Mucosa of descending colon (tissue), 3 donors: ENCODE results near the gene MEF2C. TPM values are rescaled to one million over a fixed set of nuclear protein-coding genes. Genes with fewer than 3 reads are reported as not detected.

Experiments used
- ATAC-seq: fragments of 200-7000 bp; cut with Tn5 transposase; one replicate; pipeline ENCODE4 v1.9.1; 2020; ENCODE audit warnings: mild to moderate bottlenecking, moderate library complexity
- DNase-seq, 3 donors: peaks; one replicate each; pipeline ENCODE4 v3.0.0-alpha.2; 2020
- H3K36me3 ChIP-seq: fragments of 200-600 bp; one replicate; pipeline ENCODE4 v1.8.0; 2021; ENCODE audit warnings: low read depth, mild to moderate bottlenecking
- H3K4me1 ChIP-seq: fragments of 200-600 bp; one replicate; pipeline ENCODE4 v1.8.0; 2021; ENCODE audit warnings: low read depth, mild to moderate bottlenecking
- H3K4me3 ChIP-seq: fragments of 200-600 bp; one replicate; pipeline ENCODE4 v1.8.0; 2021; ENCODE audit warnings: mild to moderate bottlenecking
- H3K9me3 ChIP-seq: fragments of 200-600 bp; one replicate; pipeline ENCODE4 v1.8.0; 2021; ENCODE audit warnings: mild to moderate bottlenecking
- CTCF ChIP-seq: fragments of 200-600 bp; IDR thresholded peaks from one replicate; pipeline ENCODE4 v1.8.0; 2022; ENCODE audit warnings: antibody characterized with exemption, mild to moderate bottlenecking
- intact Hi-C, 2 donors: fragments of 100-400 bp; cut with DNase I in 1 of 2; cut with micrococcal nuclease in 1 of 2; formaldehyde crosslinking; loops; one replicate each; pipeline versions ENCODE4 v1.11.0 to v1.11.1; 2022; cut with DNase I, micrococcal nuclease
- total RNA-seq, 3 donors: library from RNA; stranded (reverse); fragmentation: NEBNext Ultra II Directional in 2 of 3; extraction: Animal tissue kit (Norgen Biotek cat#: 25700) in 2 of 3; gene quantifications; one replicate each; pipeline versions ENCODE4 v1.2.1 to v1.2.4, GENCODE V29; 2021 to 2023
- donor health status: DM: no; HTN: no; CAD: no; lungs with moderate emphysema.
- donor health status: DM: no; HTN: no; CAD: no.
- donor health status: DM: no; HTN: yes; CAD: no.

The MEF2C gene
- total RNA-seq, 3 donors from 2014 or later: 19.3 to 44.0 (median 32.6) TPM

GRCh38 chr5:88690409-88691229, 192.4 kb downstream of the MEF2C start:
- DNase-seq: peak; percentile 68 to 78 (median 74)
- ATAC-seq: peak; percentile 93
- intact Hi-C loops: loop anchor here in 1 of 2 donors (5.0 kb wide), 1 partner anchor 908 kb away; no protein-coding TSS in a partner anchor
- H3K4me1 ChIP-seq: peaks cover 12% of the 10 kb centered on the region
- no peak overlapping the region for H3K4me3 ChIP-seq
- TF ChIP-seq CTCF: peak; percentile 90
- no peaks in the 10 kb centered on the region for H3K36me3 ChIP-seq
- no peaks in the 10 kb centered on the region for H3K9me3 ChIP-seq

GRCh38 chr5:88689668-88690408, 193.1 kb downstream of the MEF2C start:
- intact Hi-C loops: loop anchor here (5.0 kb wide), 1 partner anchor 908 kb away; no protein-coding TSS in a partner anchor
- DNase-seq: no peak
- Histone ChIP-seq H3K4me1 (peaks cover 12% of the 10 kb centered on the region), H3K9me3 (no peaks in the 10 kb centered on the region), H3K4me3 (no peak overlapping the region), H3K36me3 (no peaks in the 10 kb centered on the region)
- no peak for TF ChIP-seq CTCF
- ATAC-seq: no peak

- no peak overlapping the region for H3K4me3 ChIP-seq
- TF ChIP-seq CTCF: no peak
- no peaks in the 10 kb centered on the region for H3K9me3 ChIP-seq
- H3K4me1 ChIP-seq: peaks cover 12% of the 10 kb centered on the region
- no peak for ATAC-seq
- H3K36me3 ChIP-seq: no peaks in the 10 kb centered on the region
- intact Hi-C loops: loop anchor here in 1 of 2 donors (5.0 kb wide), 1 partner anchor 907 kb away; no protein-coding TSS in a partner anchor
- DNase-seq: no peak
These were observed 193.9 kb downstream of the MEF2C start for GRCh38 chr5:88688984-88689667.

GRCh38 chr5:88688156-88688983, 194.6 kb downstream of the MEF2C start:
- no peak for DNase-seq
- Histone ChIP-seq H3K9me3 (no peaks in the 10 kb centered on the region), H3K4me3 (no peak overlapping the region), H3K4me1 (peaks cover 12% of the 10 kb centered on the region), H3K36me3 (no peaks in the 10 kb centered on the region)
- TF ChIP-seq CTCF: no peak
- ATAC-seq: no peak
- intact Hi-C loops: loop anchor here in 1 of 2 donors (5.0 kb wide), 1 partner anchor 906 kb away; no protein-coding TSS in a partner anchor
